Measurements from ENCODE around the gene PGLYRP2. TPM values are rescaled to one million over a fixed set of nuclear protein-coding genes. Genes with fewer than 3 reads are reported as not detected.

PGLYRP2 gene
- total RNA-seq, 1 donor from 2014 or later, result not detected

GRCh38 chr19:15428956-15429824, 50.1 kb downstream of the PGLYRP2 start:
- Histone ChIP-seq H3K27ac (replicated peaks) (no peak overlapping the region), H3K27me3 (ENCODE audit: low read depth) (no peaks in the 10 kb centered on the region), H3K4me1 (peaks cover 53% of the 10 kb centered on the region), H3K4me3 (no peak overlapping the region), H3K9me3 (replicated peaks) (no peaks in the 10 kb centered on the region), H3K36me3 (peaks cover 38% of the 10 kb centered on the region)
- DNase-seq, result no peak
- TF ChIP-seq, protein P1, sequence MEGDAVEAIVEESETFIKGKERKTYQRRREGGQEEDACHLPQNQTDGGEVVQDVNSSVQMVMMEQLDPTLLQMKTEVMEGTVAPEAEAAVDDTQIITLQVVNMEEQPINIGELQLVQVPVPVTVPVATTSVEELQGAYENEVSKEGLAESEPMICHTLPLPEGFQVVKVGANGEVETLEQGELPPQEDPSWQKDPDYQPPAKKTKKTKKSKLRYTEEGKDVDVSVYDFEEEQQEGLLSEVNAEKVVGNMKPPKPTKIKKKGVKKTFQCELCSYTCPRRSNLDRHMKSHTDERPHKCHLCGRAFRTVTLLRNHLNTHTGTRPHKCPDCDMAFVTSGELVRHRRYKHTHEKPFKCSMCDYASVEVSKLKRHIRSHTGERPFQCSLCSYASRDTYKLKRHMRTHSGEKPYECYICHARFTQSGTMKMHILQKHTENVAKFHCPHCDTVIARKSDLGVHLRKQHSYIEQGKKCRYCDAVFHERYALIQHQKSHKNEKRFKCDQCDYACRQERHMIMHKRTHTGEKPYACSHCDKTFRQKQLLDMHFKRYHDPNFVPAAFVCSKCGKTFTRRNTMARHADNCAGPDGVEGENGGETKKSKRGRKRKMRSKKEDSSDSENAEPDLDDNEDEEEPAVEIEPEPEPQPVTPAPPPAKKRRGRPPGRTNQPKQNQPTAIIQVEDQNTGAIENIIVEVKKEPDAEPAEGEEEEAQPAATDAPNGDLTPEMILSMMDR (IDR thresholded peaks at IDR 0.05; ENCODE audit: borderline replicate concordance), result no peak
- intact Hi-C loops (cut with micrococcal nuclease), result no loop called here

GRCh38 chr19:15427991-15428471, 51.3 kb downstream of the PGLYRP2 start:
- TF ChIP-seq, protein P1 (IDR thresholded peaks at IDR 0.05; ENCODE audit: borderline replicate concordance), result no peak
- H3K36me3 ChIP-seq, result peaks cover 50% of the 10 kb centered on the region
- no peaks in the 10 kb centered on the region for H3K27me3 ChIP-seq (ENCODE audit: low read depth)
- H3K9me3 ChIP-seq (replicated peaks), result peaks cover 5% of the 10 kb centered on the region
- no peak for DNase-seq
- intact Hi-C loops (cut with micrococcal nuclease), result no loop called here
- H3K4me3 ChIP-seq, result no peak overlapping the region
- peaks cover 47% of the 10 kb centered on the region for H3K4me1 ChIP-seq
- H3K27ac ChIP-seq (replicated peaks), result no peak overlapping the region

GRCh38 chr19:15427350-15427700, 52.0 kb downstream of the PGLYRP2 start:
- TF ChIP-seq, protein P1 (IDR thresholded peaks at IDR 0.05; ENCODE audit: borderline replicate concordance), result no peak
- peaks cover 51% of the 10 kb centered on the region for H3K4me1 ChIP-seq
- H3K27me3 ChIP-seq (ENCODE audit: low read depth), result no peaks in the 10 kb centered on the region
- peaks cover 7% of the 10 kb centered on the region for H3K9me3 ChIP-seq (replicated peaks)
- intact Hi-C loops (cut with micrococcal nuclease), result no loop called here
- no peak overlapping the region for H3K27ac ChIP-seq (replicated peaks)
- no peak for DNase-seq
- no peak overlapping the region for H3K4me3 ChIP-seq
- H3K36me3 ChIP-seq, result peaks cover 57% of the 10 kb centered on the region

DNA sequence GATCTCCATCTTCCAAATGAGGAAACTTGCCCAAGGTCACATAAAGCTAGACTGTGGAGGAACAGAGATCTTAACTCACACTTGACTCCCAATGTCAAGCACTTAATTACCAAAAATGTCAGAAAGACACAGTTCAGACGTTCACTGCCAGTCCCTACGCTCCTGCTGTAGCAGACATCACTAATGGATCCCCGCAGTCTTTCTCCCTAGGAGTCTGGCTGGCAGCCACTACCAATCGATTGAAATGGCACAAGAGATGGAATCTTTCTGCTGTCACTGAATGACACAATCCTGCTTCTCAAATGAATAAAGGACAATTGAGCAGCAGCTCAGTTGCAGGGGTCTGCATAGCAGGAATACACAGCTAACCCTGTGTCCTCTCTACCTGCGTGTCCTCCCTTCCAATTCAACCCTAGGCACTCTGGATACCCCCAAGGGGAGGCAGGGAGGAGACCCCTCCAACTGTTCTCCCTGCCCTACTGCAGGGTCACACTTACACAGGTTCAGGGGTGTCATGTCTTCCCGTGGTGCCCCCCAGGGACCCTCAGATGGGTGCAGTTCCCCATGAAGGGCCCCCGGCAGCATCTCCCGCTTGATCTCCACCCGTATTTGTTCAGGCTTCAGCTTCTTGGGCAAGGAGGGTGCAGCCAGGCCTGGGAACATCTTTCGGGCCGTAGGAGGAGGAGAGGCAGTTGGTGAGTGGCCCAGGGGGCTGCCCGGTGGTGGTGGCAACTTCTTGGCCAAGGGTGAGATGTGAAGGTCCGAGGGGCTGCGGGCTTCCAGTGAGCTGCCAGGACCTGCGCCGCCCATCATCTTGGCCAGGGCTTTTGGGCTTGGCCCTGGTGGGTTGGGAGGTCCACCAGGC, 52.6 kb downstream of the PGLYRP2 start:
- DNase-seq, result no peak
- Histone ChIP-seq H3K4me3 (no peak overlapping the region), H3K27ac (replicated peaks) (no peak overlapping the region), H3K36me3 (peaks cover 58% of the 10 kb centered on the region), H3K27me3 (ENCODE audit: low read depth) (no peaks in the 10 kb centered on the region), H3K4me1 (peaks cover 52% of the 10 kb centered on the region), H3K9me3 (replicated peaks) (peaks cover 7% of the 10 kb centered on the region)
- TF ChIP-seq, protein P1 (IDR thresholded peaks at IDR 0.05; ENCODE audit: borderline replicate concordance), result no peak
- intact Hi-C loops (cut with micrococcal nuclease), result no loop called here

DNA sequence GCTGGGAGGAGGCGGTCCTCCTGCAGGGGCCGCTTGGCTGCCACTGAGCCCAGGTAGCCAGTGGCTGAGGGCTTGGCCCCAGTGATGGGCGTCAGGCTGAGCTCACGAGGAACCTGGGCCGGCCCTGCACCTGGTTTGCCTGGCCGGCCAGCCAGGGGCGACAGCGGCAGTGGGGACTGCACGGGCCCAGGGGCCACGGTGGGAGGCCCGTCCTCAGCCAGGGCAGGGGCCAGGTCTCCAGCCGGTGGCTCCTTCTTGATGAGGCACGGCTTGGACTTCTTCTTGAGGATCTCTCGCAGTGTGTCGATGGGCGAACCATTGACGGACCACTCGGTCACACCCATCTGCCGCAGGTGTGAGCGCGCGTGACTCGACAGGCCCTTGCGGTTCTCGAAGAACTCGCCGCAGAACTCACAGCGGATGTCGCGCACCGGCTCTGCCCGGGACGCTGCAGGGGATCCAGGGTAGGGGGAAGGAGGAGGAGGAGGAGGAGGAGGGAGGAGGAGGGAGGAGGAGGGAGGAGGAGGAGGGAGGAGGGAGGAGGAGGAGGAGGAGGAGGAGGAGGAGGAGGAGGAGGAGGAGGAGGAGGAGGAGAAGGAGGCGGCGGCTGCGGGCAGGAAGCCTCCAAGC, 53.9 kb downstream of the PGLYRP2 start:
- peaks cover 7% of the 10 kb centered on the region for H3K9me3 ChIP-seq (replicated peaks)
- TF ChIP-seq, protein P1 (IDR thresholded peaks at IDR 0.05; ENCODE audit: borderline replicate concordance), result no peak
- H3K27ac ChIP-seq (replicated peaks), result no peak overlapping the region
- DNase-seq, result no peak
- peaks cover 46% of the 10 kb centered on the region for H3K4me1 ChIP-seq
- peaks cover 58% of the 10 kb centered on the region for H3K36me3 ChIP-seq
- H3K4me3 ChIP-seq, result no peak overlapping the region
- no peaks in the 10 kb centered on the region for H3K27me3 ChIP-seq (ENCODE audit: low read depth)
- intact Hi-C loops (cut with micrococcal nuclease), result no loop called here

All from left ventricle myocardium inferior (tissue), 1 donor.